MM.1S (cell line): Measurements from ENCODE around the gene PIK3C3.

Experiments
- EZH2phosphoT487 ChIP-seq: fragments of 300-600 bp; sonication (generic); IDR thresholded peaks from 2 replicates; pipeline ENCODE4 v1.6.1; 2018; ENCODE audit warnings: antibody characterized with exemption, low read length
- TF ChIP-seq, protein P1 (sequence below): fragments of 300-600 bp; sonication (generic); IDR thresholded peaks from 2 replicates; pipeline ENCODE4 v1.5.1; 2016; ENCODE audit warnings: antibody characterized with exemption, low read length, mixed read lengths

GRCh38 chr18:42092848-42093247, 137.8 kb downstream of the PIK3C3 start:
- TF ChIP-seq, protein P1, sequence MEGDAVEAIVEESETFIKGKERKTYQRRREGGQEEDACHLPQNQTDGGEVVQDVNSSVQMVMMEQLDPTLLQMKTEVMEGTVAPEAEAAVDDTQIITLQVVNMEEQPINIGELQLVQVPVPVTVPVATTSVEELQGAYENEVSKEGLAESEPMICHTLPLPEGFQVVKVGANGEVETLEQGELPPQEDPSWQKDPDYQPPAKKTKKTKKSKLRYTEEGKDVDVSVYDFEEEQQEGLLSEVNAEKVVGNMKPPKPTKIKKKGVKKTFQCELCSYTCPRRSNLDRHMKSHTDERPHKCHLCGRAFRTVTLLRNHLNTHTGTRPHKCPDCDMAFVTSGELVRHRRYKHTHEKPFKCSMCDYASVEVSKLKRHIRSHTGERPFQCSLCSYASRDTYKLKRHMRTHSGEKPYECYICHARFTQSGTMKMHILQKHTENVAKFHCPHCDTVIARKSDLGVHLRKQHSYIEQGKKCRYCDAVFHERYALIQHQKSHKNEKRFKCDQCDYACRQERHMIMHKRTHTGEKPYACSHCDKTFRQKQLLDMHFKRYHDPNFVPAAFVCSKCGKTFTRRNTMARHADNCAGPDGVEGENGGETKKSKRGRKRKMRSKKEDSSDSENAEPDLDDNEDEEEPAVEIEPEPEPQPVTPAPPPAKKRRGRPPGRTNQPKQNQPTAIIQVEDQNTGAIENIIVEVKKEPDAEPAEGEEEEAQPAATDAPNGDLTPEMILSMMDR, result no peak
- no peak for TF ChIP-seq EZH2phosphoT487
